ENCODE measurements around the gene CRCP. TPM values are rescaled to one million over a fixed set of nuclear protein-coding genes. Genes with fewer than 3 reads are reported as not detected.
"Not testable (repeated sequence)": the region's sequence is repeated elsewhere in the genome, so short reads cannot be mapped to it uniquely, and the experiment has no call there.

The CRCP gene
- total and polyA plus RNA-seq, 4 donors, result 13.0 to 52.6 (median 18.4) TPM

DNA sequence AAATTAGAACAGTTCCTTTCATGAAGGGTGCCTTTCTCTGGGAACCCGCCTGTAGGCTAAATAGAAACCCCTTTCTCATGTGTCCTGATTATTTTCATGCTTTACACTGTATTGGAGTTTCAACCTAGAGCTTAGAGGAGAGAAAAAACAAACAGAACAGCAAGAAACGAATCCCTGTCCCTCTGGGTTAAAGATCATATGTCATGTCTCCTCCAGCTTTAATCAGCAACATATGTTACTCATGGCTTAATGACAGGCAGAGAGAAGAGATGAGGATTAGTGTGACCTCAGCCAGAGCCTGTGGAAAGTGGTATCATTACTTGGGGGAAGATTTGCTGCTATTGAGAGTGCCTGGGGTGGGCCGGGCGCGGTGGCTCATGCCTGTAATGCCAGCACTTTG is 32.1 kb downstream of the CRCP start:
- peaks cover 0 to 10% (median 2%) of the 10 kb centered on the region in 4 donors for H3K36me3 ChIP-seq (ENCODE audit: control insufficient read depth in 4 of 4, insufficient read depth in 3 of 4, low read depth in 1 of 4, low read length in 3 of 4)
- H3K4me3 ChIP-seq (ENCODE audit: low read depth in 1 of 3, low read length in 3 of 3), result no peak overlapping the region
- peak overlapping the region in 1 of 2 donors; percentile 70 for H3K9ac ChIP-seq (ENCODE audit: low read depth in 1 of 2, low read length in 2 of 2)
- peak overlapping the region; percentile 93 to 97 for H3K27ac ChIP-seq (ENCODE audit: low read depth in 1 of 2, low read length in 2 of 2)
- TF ChIP-seq, protein P1, sequence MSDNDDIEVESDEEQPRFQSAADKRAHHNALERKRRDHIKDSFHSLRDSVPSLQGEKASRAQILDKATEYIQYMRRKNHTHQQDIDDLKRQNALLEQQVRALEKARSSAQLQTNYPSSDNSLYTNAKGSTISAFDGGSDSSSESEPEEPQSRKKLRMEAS (IDR thresholded peaks at IDR 0.05), result no peak
- TF ChIP-seq EGR1 (IDR thresholded peaks at IDR 0.05; ENCODE audit: low read depth in 2 of 2) (no peak), GABPA (IDR thresholded peaks at IDR 0.05 in 1 of 2, conservative IDR thresholded peaks at IDR 0.05 in 1 of 2) (no peak), JUND (IDR thresholded peaks at IDR 0.05) (no peak), ATF3 (IDR thresholded peaks at IDR 0.05) (no peak), TAF1 (conservative IDR thresholded peaks at IDR 0.05) (no peak), HNF4G (IDR thresholded peaks at IDR 0.05) (no peak), RAD21 (IDR thresholded peaks at IDR 0.05) (peak in 1 of 2 donors; percentile 30), NR2F2 (IDR thresholded peaks at IDR 0.05) (no peak), SP1 (IDR thresholded peaks at IDR 0.05) (peak; percentile 50), HNF4A (conservative IDR thresholded peaks at IDR 0.05) (peak; percentile 42 to 65), FOXA2 (IDR thresholded peaks at IDR 0.05) (no peak), RXRA (IDR thresholded peaks at IDR 0.05) (peak; percentile 42 to 47), FOXA1 (IDR thresholded peaks at IDR 0.05) (no peak), YY1 (IDR thresholded peaks at IDR 0.05) (peak; percentile 39)
- TF ChIP-seq, protein P2, sequence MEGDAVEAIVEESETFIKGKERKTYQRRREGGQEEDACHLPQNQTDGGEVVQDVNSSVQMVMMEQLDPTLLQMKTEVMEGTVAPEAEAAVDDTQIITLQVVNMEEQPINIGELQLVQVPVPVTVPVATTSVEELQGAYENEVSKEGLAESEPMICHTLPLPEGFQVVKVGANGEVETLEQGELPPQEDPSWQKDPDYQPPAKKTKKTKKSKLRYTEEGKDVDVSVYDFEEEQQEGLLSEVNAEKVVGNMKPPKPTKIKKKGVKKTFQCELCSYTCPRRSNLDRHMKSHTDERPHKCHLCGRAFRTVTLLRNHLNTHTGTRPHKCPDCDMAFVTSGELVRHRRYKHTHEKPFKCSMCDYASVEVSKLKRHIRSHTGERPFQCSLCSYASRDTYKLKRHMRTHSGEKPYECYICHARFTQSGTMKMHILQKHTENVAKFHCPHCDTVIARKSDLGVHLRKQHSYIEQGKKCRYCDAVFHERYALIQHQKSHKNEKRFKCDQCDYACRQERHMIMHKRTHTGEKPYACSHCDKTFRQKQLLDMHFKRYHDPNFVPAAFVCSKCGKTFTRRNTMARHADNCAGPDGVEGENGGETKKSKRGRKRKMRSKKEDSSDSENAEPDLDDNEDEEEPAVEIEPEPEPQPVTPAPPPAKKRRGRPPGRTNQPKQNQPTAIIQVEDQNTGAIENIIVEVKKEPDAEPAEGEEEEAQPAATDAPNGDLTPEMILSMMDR (IDR thresholded peaks at IDR 0.05; ENCODE audit: low read depth, low read length, missing input control), result no peak
- TF ChIP-seq, protein P3, sequence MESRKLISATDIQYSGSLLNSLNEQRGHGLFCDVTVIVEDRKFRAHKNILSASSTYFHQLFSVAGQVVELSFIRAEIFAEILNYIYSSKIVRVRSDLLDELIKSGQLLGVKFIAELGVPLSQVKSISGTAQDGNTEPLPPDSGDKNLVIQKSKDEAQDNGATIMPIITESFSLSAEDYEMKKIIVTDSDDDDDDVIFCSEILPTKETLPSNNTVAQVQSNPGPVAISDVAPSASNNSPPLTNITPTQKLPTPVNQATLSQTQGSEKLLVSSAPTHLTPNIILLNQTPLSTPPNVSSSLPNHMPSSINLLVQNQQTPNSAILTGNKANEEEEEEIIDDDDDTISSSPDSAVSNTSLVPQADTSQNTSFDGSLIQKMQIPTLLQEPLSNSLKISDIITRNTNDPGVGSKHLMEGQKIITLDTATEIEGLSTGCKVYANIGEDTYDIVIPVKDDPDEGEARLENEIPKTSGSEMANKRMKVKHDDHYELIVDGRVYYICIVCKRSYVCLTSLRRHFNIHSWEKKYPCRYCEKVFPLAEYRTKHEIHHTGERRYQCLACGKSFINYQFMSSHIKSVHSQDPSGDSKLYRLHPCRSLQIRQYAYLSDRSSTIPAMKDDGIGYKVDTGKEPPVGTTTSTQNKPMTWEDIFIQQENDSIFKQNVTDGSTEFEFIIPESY (IDR thresholded peaks at IDR 0.05), result no peak
- TF ChIP-seq, protein P4, sequence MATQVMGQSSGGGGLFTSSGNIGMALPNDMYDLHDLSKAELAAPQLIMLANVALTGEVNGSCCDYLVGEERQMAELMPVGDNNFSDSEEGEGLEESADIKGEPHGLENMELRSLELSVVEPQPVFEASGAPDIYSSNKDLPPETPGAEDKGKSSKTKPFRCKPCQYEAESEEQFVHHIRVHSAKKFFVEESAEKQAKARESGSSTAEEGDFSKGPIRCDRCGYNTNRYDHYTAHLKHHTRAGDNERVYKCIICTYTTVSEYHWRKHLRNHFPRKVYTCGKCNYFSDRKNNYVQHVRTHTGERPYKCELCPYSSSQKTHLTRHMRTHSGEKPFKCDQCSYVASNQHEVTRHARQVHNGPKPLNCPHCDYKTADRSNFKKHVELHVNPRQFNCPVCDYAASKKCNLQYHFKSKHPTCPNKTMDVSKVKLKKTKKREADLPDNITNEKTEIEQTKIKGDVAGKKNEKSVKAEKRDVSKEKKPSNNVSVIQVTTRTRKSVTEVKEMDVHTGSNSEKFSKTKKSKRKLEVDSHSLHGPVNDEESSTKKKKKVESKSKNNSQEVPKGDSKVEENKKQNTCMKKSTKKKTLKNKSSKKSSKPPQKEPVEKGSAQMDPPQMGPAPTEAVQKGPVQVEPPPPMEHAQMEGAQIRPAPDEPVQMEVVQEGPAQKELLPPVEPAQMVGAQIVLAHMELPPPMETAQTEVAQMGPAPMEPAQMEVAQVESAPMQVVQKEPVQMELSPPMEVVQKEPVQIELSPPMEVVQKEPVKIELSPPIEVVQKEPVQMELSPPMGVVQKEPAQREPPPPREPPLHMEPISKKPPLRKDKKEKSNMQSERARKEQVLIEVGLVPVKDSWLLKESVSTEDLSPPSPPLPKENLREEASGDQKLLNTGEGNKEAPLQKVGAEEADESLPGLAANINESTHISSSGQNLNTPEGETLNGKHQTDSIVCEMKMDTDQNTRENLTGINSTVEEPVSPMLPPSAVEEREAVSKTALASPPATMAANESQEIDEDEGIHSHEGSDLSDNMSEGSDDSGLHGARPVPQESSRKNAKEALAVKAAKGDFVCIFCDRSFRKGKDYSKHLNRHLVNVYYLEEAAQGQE (IDR thresholded peaks at IDR 0.05), result no peak
- no peaks in the 10 kb centered on the region for H3K27me3 ChIP-seq (ENCODE audit: control insufficient read depth in 4 of 4, insufficient read depth in 4 of 4, low read length in 3 of 4)
- WGBS, result 79% methylated on average over 5 of the region's 5 CpGs
- DNase-seq (ENCODE audit: low spot score), result no peak
- H3K9me3 ChIP-seq (ENCODE audit: control insufficient read depth in 4 of 4, low read length in 3 of 4), result no peaks in the 10 kb centered on the region
- H3K4me1 ChIP-seq (ENCODE audit: control insufficient read depth in 4 of 4, insufficient read depth in 4 of 4, low read length in 3 of 4), result peaks cover 23 to 66% (median 34%) of the 10 kb centered on the region in 4 donors

DNA sequence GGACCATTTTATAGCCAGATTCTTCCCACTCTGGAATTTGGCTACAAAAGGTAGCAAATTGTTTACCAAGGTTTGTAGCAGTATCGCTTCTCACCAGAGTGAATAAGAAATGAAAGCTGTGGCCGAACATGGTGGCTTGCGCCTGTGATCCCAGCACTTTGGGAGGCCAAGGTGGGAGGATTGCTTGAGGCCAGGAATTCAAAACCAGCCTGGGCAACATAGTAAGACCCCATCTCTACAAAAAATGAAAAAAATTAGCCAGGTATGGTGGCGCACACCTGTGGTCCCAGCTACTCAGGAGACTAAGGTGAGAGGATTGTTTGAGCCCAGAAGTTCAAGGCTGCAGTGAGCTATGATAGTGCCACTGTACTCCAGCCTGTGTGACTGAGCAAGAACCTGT is 33.0 kb downstream of the CRCP start:
- not testable (repeated sequence) for H3K4me3 ChIP-seq (ENCODE audit: low read depth in 1 of 3, low read length in 3 of 3); H3K9ac ChIP-seq (ENCODE audit: low read depth in 1 of 2, low read length in 2 of 2); H3K9me3 ChIP-seq (ENCODE audit: control insufficient read depth in 4 of 4, low read length in 3 of 4); H3K27me3 ChIP-seq (ENCODE audit: control insufficient read depth in 4 of 4, insufficient read depth in 4 of 4, low read length in 3 of 4); DNase-seq (ENCODE audit: low spot score)
- WGBS, result 96% methylated on average over 4 of the region's 4 CpGs
- H3K27ac ChIP-seq (ENCODE audit: low read depth in 1 of 2, low read length in 2 of 2), result peak overlapping the region; percentile 93 to 97
- peaks cover 22 to 62% (median 33%) of the 10 kb centered on the region in 4 donors for H3K4me1 ChIP-seq (ENCODE audit: control insufficient read depth in 4 of 4, insufficient read depth in 4 of 4, low read length in 3 of 4)
- peaks cover 2 to 15% (median 6%) of the 10 kb centered on the region in 4 donors for H3K36me3 ChIP-seq (ENCODE audit: control insufficient read depth in 4 of 4, insufficient read depth in 3 of 4, low read depth in 1 of 4, low read length in 3 of 4)

Measured in liver (tissue), 9 donors.